GM11168 (cell line): ENCODE data around the gene TIRAP.
"Not testable (repeated sequence)": the region's sequence is repeated elsewhere in the genome, so short reads cannot be mapped to it uniquely, and the experiment has no call there.

Source experiments
- in situ Hi-C: fragments of 300-500 bp; cut with MboI; formaldehyde crosslinking; loops from one replicate; pipeline ENCODE4 v1.12.0; 2022; ENCODE audit warnings: low sequenced_read_pairs; ENCODE audit not compliant: unreplicated experiment

Gene TIRAP

GRCh38 chr11:126282736-126283591 is at the start of gene TIRAP:
TSS of gene TIRAP (plus strand) at chr11:126283093. CDS start at chr11:126290895, 7,802 bp downstream.
- in situ Hi-C loops: no loop called here

DNA sequence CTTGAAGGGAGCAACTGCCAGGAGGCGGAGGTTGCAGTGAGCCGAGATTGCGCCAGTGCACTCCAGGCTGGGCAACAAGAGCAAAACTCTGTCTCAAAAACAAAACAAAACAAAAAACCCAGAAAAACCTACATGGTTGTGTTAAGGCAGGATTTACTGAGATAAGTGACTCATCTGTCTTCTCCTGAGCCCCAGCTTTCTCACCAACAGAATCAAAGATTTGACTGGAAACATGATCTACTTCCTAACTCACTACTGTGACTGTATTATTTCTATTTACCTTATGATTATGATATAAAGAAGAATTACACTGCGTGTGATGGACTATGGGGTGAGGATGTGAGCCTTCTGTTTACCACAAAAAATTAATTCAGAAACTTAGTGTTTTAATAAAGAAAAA is 49.5 kb upstream of the TIRAP start:
- in situ Hi-C loops: no loop called here

DNA sequence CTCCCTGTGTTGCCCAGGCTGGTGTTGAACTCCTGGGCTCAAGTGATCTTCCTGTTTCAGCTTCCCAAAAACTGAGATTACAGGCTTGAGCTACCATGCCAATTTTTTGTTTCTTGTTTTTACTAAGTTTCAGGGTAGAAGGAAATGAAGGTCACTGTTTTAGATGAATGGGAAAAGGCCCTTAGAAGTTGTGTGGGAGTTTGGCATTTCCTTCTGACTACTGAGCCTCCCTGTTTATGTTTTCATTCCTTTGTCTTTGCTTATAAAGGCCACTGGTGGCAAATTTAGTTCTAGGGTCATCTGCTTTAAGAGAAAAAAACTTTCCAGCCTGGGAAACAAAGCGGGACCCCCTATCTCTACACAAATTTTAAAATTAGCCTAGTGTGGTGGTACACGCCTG is 36.3 kb upstream of the TIRAP start:
- in situ Hi-C loops: no loop called here

DNA sequence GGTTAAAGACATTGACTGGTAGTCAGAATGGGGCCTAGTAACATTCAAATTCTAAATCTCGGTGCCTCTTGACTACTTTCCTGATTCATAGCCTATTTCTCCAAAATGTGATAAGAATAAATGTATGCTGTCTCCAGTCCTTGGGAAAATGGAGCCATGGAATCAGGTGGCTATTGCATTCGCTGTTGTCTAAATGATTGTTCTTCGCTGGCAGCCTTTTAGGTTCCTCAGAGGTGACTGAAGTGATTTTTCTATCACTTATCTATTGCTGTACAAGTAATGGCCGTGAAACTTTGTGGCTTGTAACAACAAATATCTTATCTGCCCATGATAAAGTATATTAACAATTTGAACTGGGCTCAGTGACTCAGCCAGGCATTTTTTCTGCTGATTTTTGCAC is 29.6 kb upstream of the TIRAP start:
- in situ Hi-C loops: no loop called here

DNA sequence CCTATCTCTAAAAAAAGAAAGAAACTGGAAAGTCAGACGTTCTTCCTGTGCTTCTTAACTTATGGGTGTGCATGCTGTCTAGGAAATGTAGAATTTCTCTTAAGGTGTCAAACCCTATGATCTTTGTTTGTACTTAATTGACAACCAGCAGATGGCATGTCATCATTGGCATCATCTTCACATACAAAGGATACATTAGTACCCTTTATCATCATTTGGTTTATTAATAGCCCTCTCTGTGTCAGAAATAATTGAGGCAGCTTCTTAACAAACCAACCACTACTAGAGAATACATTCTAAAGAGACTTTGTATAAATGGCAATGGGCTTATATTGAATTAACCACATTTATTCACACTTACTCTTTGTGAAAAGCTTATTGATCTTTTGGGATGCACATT is 28.1 kb upstream of the TIRAP start:
- in situ Hi-C loops: no loop called here

- in situ Hi-C loops: not testable (repeated sequence)
Measured at GRCh38 chr11:126255507-126255906, 27.4 kb upstream of the TIRAP start.

DNA sequence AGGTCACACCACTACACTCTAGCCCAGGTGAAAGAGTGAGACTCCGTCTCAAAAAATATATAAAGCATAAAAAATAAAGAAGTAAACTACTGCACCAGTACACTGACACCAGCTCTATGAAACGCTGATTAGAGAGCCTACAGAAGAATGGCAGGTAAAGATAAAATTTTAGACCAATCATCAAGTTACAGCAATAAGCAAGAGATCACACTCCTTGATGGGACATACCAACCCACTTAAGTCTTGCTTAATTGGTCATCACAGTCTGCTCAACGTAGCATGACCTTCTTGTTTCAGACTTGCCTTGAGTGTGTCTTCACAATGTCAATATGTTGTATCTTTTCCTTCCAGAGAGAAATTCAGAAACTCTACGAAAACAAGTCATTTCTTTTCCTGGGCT is 26.7 kb upstream of the TIRAP start:
- in situ Hi-C loops: no loop called here

DNA sequence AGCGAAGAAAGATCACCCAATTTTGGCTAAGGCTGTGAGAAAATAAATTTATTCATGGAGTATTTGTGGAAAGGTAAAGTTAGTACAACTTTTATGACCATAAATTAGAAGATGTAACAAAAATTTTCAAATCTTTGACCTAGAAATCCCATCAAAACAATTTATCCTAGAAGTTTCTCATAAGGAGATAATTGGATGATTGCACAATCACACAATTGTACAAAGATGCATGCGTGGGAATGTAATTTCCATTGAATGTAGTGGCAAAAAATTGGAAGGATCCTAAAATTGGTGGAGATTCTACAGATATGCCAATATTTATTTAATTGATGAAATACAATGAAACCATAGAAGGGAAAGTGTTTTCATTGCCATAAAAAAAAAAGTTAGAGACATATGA is 25.7 kb upstream of the TIRAP start:
- in situ Hi-C loops: no loop called here

GRCh38 chr11:126257764-126258163 is 25.1 kb upstream of the TIRAP start:
- in situ Hi-C loops: no loop called here

- in situ Hi-C loops: no loop called here
Measured at GRCh38 chr11:126262216-126262615, 20.7 kb upstream of the TIRAP start.

GRCh38 chr11:126263489-126263888 is 19.4 kb upstream of the TIRAP start:
- in situ Hi-C loops: no loop called here

- in situ Hi-C loops: no loop called here
Measured at GRCh38 chr11:126265811-126266210, 17.1 kb upstream of the TIRAP start.

DNA sequence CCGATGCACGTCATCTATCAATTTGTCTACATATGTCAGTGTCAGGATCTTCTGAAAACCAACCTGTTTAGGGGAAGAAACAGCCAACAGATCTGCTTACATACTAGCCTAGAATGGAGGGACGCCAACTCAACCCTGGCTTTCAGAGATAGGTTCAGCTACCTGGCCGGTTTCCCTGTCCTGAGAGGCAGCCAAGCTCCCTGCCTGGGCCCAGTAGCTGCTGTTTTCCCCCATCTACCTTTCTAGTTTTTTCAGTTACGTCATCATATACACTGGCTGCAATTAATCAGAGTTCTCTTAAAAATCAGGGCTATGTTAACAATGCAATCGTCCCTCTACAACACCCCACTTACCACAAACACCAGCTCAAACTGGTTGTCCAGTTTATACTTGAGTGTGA is 15.2 kb upstream of the TIRAP start:
- in situ Hi-C loops: no loop called here

DNA sequence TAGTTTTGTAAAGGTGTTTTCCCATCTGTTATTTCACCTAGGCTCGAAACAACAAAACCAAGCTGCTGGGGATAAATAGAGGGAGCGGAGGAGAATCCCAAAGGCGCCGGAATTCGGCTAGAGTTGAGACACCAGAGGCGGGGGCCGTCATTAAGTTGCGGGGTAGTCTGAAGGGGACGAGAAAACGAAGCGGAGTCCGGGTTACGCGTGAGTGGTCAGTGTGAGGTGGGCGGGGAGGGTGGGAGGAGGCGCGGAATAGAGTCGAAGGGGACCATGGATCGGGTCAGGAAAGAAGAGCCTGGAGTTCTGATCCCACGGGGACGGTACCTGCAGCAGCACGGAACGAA is 14.6 kb upstream of the TIRAP start:
- in situ Hi-C loops: no loop called here

- in situ Hi-C loops: no loop called here
Measured at GRCh38 chr11:126268708-126269579, 13.9 kb upstream of the TIRAP start, which contains the start of the genes FOXRED1 and SRPRA. TSS of gene FOXRED1 (plus strand) at chr11:126269154. CDS start at chr11:126269207, 53 bp downstream. TSS of gene SRPRA (minus strand) at chr11:126268895. CDS start at chr11:126268804, 91 bp downstream.

DNA sequence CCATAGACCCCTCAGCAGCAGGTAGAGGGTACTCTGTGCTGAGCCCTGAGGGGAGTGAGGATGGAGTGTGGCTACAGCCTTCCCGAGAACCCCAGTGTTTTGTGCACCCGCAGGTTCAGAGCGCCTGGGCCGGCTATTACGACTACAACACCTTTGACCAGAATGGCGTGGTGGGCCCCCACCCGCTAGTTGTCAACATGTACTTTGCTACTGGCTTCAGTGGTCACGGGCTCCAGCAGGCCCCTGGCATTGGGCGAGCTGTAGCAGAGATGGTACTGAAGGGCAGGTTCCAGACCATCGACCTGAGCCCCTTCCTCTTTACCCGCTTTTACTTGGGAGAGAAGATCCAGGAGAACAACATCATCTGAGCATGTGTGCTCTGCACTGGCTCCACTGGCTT is 5.6 kb upstream of the TIRAP start:
- in situ Hi-C loops: no loop called here

DNA sequence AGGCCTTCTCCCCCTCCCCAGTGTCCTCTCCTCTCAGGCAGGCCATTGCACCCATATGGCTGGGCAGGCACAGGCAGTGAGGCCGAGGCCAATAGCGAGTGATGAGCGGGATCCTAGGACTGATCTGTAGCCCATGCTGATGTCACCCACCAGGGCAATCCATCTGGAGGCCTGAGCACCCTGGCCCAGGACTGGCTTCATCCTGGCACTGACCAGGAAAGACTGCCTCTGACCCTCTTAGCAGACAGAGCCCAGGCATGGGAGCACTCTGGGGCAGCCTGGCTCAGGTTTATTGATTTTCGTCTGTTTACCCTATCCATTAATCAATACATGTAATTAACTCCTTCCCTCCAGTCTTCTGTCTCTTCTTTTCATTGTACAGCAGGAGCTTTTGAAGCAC is 5.1 kb upstream of the TIRAP start:
- in situ Hi-C loops: no loop called here

- in situ Hi-C loops: no loop called here
Measured at GRCh38 chr11:126279191-126279590, 3.7 kb upstream of the TIRAP start.

GRCh38 chr11:126280595-126280994 is 2.3 kb upstream of the TIRAP start:
- in situ Hi-C loops: no loop called here

GRCh38 chr11:126281245-126281644 is 1.6 kb upstream of the TIRAP start:
- in situ Hi-C loops: no loop called here

DNA sequence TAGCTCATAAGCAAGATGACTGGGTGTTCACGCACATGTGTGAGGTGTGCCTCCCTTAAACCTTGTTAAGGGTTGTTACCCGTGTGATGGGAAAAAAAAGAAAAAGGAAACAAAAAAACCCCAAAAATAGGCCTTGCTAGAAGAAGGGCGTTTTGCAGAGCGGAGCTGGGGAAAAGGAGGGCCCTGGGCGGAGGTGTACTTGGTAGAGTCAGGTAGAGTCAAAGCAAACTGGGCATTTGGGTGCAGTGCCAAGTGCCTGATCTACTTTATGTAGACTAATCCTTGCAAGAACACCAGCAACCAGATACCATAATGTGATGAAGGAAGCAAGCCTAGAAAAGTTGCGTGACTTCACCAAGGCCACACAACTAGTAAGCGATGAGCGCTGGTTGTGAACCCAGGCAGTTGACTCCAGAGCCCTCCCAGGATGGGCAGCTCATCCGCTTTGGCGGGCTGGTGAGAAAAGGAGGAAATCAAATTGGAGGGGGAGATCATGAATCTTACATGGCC is 1.2 kb upstream of the TIRAP start:
- in situ Hi-C loops: no loop called here
